PC-9 (cell line): Measurements from ENCODE around the gene SRA1. TPM values are rescaled to one million over a fixed set of nuclear protein-coding genes. Genes with fewer than 3 reads are reported as not detected.
A peak's percentile ranks its signal among the peaks of the same experiment; 100 is the strongest.
"Not testable (repeated sequence)": the region's sequence is repeated elsewhere in the genome, so short reads cannot be mapped to it uniquely, and the experiment has no call there.

Experiments
- BruUV-seq: library from RNA; stranded (reverse); fragments of 400-500 nt; replicated peaks from 2 replicates; lab custom pipeline; 2021; lab: Mats Ljungman, UMichigan
- CTCF ChIA-PET: fragments of 300-600 bp; sonication (Branson Sonifier 250); formaldehyde crosslinking; loops from one replicate; lab custom pipeline; 2022; ENCODE audit warnings: antibody characterized with exemption; lab: Charles Lee
- POLR2A ChIA-PET: fragments of 300-600 bp; sonication (Branson Sonifier 250); formaldehyde crosslinking; loops from one replicate; lab custom pipeline; 2022; ENCODE audit warnings: antibody characterized with exemption; ENCODE audit not compliant: unreplicated experiment; lab: Charles Lee
- DNase-seq, 2 experiments: peaks; one replicate each; pipeline versions ENCODE4 v3.0.0 to v3.0.0-alpha.2; 2015 to 2022; ENCODE audit warnings: mixed read lengths in 1 of 2
- H2AFZ ChIP-seq: fragments of 200-600 bp; sonication (generic); 2 replicates; pipeline ENCODE4 v1.8.1; 2017; ENCODE audit warnings: antibody characterized with exemption
- H3F3A ChIP-seq: fragments of 200-600 bp; sonication (generic); 2 replicates; pipeline ENCODE4 v1.8.1; 2017; ENCODE audit warnings: antibody characterized with exemption, mild to moderate bottlenecking, low read depth; ENCODE audit not compliant: insufficient read depth
- H3K27ac ChIP-seq: fragments of 200-600 bp; sonication (generic); 2 replicates; pipeline ENCODE4 v1.6.1; 2016; ENCODE audit warnings: mixed run types
- H3K27me3 ChIP-seq: fragments of 200-600 bp; sonication (generic); 2 replicates; pipeline ENCODE4 v1.6.1; 2016; ENCODE audit warnings: low read depth, mixed run types; ENCODE audit not compliant: insufficient read depth
- H3K36me3 ChIP-seq: fragments of 200-600 bp; sonication (generic); 2 replicates; pipeline ENCODE4 v1.6.1; 2016; ENCODE audit warnings: low read depth, mixed run types
- H3K4me1 ChIP-seq: fragments of 200-600 bp; sonication (generic); replicated peaks from 2 replicates; pipeline ENCODE4 v1.6.1; 2016; ENCODE audit warnings: mixed run types; ENCODE audit not compliant: insufficient read depth
- H3K4me2 ChIP-seq: fragments of 200-600 bp; sonication (generic); 2 replicates; pipeline ENCODE4 v1.6.1; 2017; ENCODE audit warnings: mixed run types
- H3K4me3 ChIP-seq: fragments of 200-600 bp; sonication (generic); 2 replicates; pipeline ENCODE4 v1.6.1; 2016; ENCODE audit warnings: mixed run types
- H3K79me2 ChIP-seq: fragments of 200-600 bp; sonication (generic); 2 replicates; pipeline ENCODE4 v1.6.1; 2017; ENCODE audit warnings: low read depth, mixed run types
- H3K9me2 ChIP-seq: fragments of 200-600 bp; sonication (generic); 2 replicates; pipeline ENCODE4 v1.8.1; 2017; ENCODE audit warnings: mild to moderate bottlenecking; ENCODE audit not compliant: insufficient read depth
- H3K9me3 ChIP-seq: fragments of 200-600 bp; sonication (generic); 2 replicates; pipeline ENCODE4 v1.8.1; 2016; ENCODE audit warnings: low read depth; ENCODE audit not compliant: insufficient read depth
- H4K20me1 ChIP-seq: fragments of 200-600 bp; sonication (generic); 2 replicates; pipeline ENCODE4 v1.8.1; 2017; ENCODE audit not compliant: insufficient read depth
- CTCF ChIP-seq: fragments of 200-600 bp; sonication (generic); conservative IDR thresholded peaks from 2 replicates; pipeline ENCODE4 v1.6.1; 2017; ENCODE audit warnings: mixed run types, antibody characterized with exemption, mild to moderate bottlenecking, moderate library complexity
- EZH2 ChIP-seq: fragments of 200-600 bp; sonication (generic); IDR thresholded peaks from 2 replicates; pipeline ENCODE4 v1.8.0; 2017; ENCODE audit warnings: antibody characterized with exemption, low read depth
- intact Hi-C: fragments of 100-400 bp; cut with micrococcal nuclease; formaldehyde crosslinking; loops from one replicate; pipeline ENCODE4 v1.10.0; 2022; ENCODE audit not compliant: unreplicated experiment
- total RNA-seq: library from RNA; stranded (reverse); gene quantifications from 2 replicates; pipeline ENCODE4 v1.2.3, GENCODE V29; 2021

Gene SRA1
- total RNA-seq, 1 experiment from 2014 or later: 36.1 TPM

GRCh38 chr5:140603734-140604133, 46.5 kb upstream of the SRA1 start:
- intact Hi-C loops: no loop called here
- no peak for DNase-seq
- H3F3A ChIP-seq: 0 out of 2 replicates have a peak, but pooled peaks cover 4% of the 10 kb centered on the region
- ChIA-PET POLR2A (no interaction called here), CTCF (no interaction called here)
- H3K79me2 ChIP-seq: no peaks in the 10 kb centered on the region
- TF ChIP-seq CTCF: no peak
- TF ChIP-seq EZH2: no peak
- H4K20me1 ChIP-seq: no peaks in the 10 kb centered on the region
- H3K4me1 ChIP-seq: peaks cover 11% of the 10 kb centered on the region
- H3K9me2 ChIP-seq: no peaks in the 10 kb centered on the region
- H2AFZ ChIP-seq: no peak overlapping the region
- BruUV-seq: no TSS peak
- H3K4me3 ChIP-seq: no peak overlapping the region
- H3K4me2 ChIP-seq: no peak overlapping the region
- H3K36me3 ChIP-seq: no peaks in the 10 kb centered on the region
- peaks cover 6% of the 10 kb centered on the region; the same call in 1 of the 2 replicates for H3K9me3 ChIP-seq
- H3K27ac ChIP-seq: no peak overlapping the region
- no peaks in the 10 kb centered on the region for H3K27me3 ChIP-seq

GRCh38 chr5:140603446-140603698, 46.1 kb upstream of the SRA1 start:
- POLR2A ChIA-PET, H3F3A ChIP-seq, H3K4me3 ChIP-seq, BruUV-seq, intact Hi-C loops, H2AFZ ChIP-seq, H3K4me2 ChIP-seq, H3K36me3 ChIP-seq, H3K27me3 ChIP-seq, CTCF ChIA-PET, H4K20me1 ChIP-seq, H3K79me2 ChIP-seq, DNase-seq, H3K27ac ChIP-seq, H3K9me3 ChIP-seq, H3K9me2 ChIP-seq: not testable (repeated sequence)
- H3K4me1 ChIP-seq: peaks cover 11% of the 10 kb centered on the region

GRCh38 chr5:140602147-140602546, 44.9 kb upstream of the SRA1 start:
- Histone ChIP-seq H3K79me2 (no peaks in the 10 kb centered on the region), H2AFZ (0 out of 2 replicates have a peak overlapping the region, but pooled peaks have one; percentile 43), H3K4me2 (no peak overlapping the region), H3K9me3 (peaks cover 6% of the 10 kb centered on the region; the same call in 1 of the 2 replicates), H3K9me2 (no peaks in the 10 kb centered on the region), H3K4me3 (no peak overlapping the region), H3K36me3 (no peaks in the 10 kb centered on the region), H4K20me1 (no peaks in the 10 kb centered on the region), H3K27me3 (no peaks in the 10 kb centered on the region), H3K27ac (peak overlapping the region; percentile 63; the same call in 1 of the 2 replicates), H3K4me1 (peaks cover 9% of the 10 kb centered on the region), H3F3A (no peaks in the 10 kb centered on the region)
- ChIA-PET CTCF (no interaction called here), POLR2A (no interaction called here)
- DNase-seq: no peak
- BruUV-seq: no TSS peak
- intact Hi-C loops: no loop called here
- TF ChIP-seq EZH2 (no peak), CTCF (no peak)

- Histone ChIP-seq H3K4me1 (peaks cover 7% of the 10 kb centered on the region; the same call in 1 of the 2 replicates), H3K79me2 (no peaks in the 10 kb centered on the region), H3K27me3 (no peaks in the 10 kb centered on the region), H3K27ac (no peak overlapping the region), H3F3A (no peaks in the 10 kb centered on the region), H3K9me2 (no peaks in the 10 kb centered on the region), H3K9me3 (peaks cover 6% of the 10 kb centered on the region; the same call in 1 of the 2 replicates), H3K4me3 (no peak overlapping the region), H3K36me3 (no peaks in the 10 kb centered on the region), H4K20me1 (no peaks in the 10 kb centered on the region), H2AFZ (no peak overlapping the region), H3K4me2 (no peak overlapping the region)
- no peak for DNase-seq
- ChIA-PET POLR2A (no interaction called here), CTCF (no interaction called here)
- TF ChIP-seq CTCF (no peak), EZH2 (no peak)
- BruUV-seq: no TSS peak
- intact Hi-C loops: no loop called here
Measured at GRCh38 chr5:140600096-140600495, 42.8 kb upstream of the SRA1 start.
